K562 (cell line): ENCODE measurements around the gene ACTL8.

Source experiments
- EGR1 ChIP-seq: fragments of 450-650 bp; conservative IDR thresholded peaks from 2 replicates; pipeline ENCODE4 v1.6.1; 2017; ENCODE audit warnings: mild to moderate bottlenecking
- FOXJ2 ChIP-seq: fragments of 200-800 bp; sonication (Bioruptor generic); IDR thresholded peaks from 2 replicates; pipeline ENCODE4 v1.6.1; 2016; ENCODE audit warnings: missing genetic modification characterization, missing compliant biosample characterization
- FOXP1 ChIP-seq: sonication (generic); formaldehyde crosslinking; IDR thresholded peaks from 2 replicates; pipeline ENCODE4 v1.8.0; 2022; ENCODE audit warnings: mild to moderate bottlenecking, missing genetic modification reagents
- MITF ChIP-seq: IDR thresholded peaks from 2 replicates; pipeline ENCODE4 v1.6.1; 2014; ENCODE audit warnings: antibody characterized with exemption
- MYBL2 ChIP-seq, 2 experiments: fragments of 450-650 bp in 1 of 2; sonication (generic) in 1 of 2; formaldehyde crosslinking in 1 of 2; IDR thresholded peaks; 2 replicates each; pipeline versions ENCODE4 v1.6.1 to v1.8.1; 2017 to 2022; ENCODE audit warnings: borderline replicate concordance in 1 of 2, inconsistent platforms in 1 of 2, low read depth in 1 of 2, mild to moderate bottlenecking in 1 of 2, missing genetic modification reagents in 1 of 2, moderate library complexity in 1 of 2
- NR2C1 ChIP-seq, 2 experiments: fragments of 450-650 bp; IDR thresholded peaks; 2 replicates each; pipeline ENCODE4 v1.6.1; 2017; ENCODE audit warnings: mild to moderate bottlenecking in 2 of 2, antibody characterized with exemption in 1 of 2, inconsistent platforms in 1 of 2, missing compliant biosample characterization in 1 of 2, missing genetic modification characterization in 1 of 2
- PRDM10 ChIP-seq: fragments of 450-650 bp; IDR thresholded peaks from 2 replicates; pipeline ENCODE4 v1.6.1; 2018; ENCODE audit not compliant: partially characterized antibody

- TF ChIP-seq MITF (no peak), FOXJ2 (tag) (no peak), NR2C1 (IDR thresholded peaks at IDR 0.05) (no peak), NR2C1 (tag; IDR thresholded peaks at IDR 0.05) (no peak), PRDM10 (no peak), EGR1 (no peak), MYBL2 (IDR thresholded peaks at IDR 0.05; ENCODE audit: low read depth) (no peak), MYBL2 (CRISPR knock-in tag; IDR thresholded peaks at IDR 0.05; ENCODE audit: borderline replicate concordance) (no peak), FOXP1 (CRISPR knock-in tag) (no peak)
These were observed 91.2 kb downstream of the ACTL8 start for GRCh38 chr1:17846341-17846740.
